Peyer's patch (tissue), 4 donors: Measurements from ENCODE around the gene ADAMTS2.

Source experiments
- POLR2A ChIP-seq, 2 donors: fragments of 450-650 bp; IDR thresholded peaks; one replicate each; pipeline ENCODE4 v1.5.1; 2017; ENCODE audit warnings: antibody characterized with exemption in 2 of 2, mild to moderate bottlenecking in 2 of 2, moderate library complexity in 2 of 2
- TF ChIP-seq, protein P1 (sequence below), 6 experiments: fragments of 450-650 bp in 4 of 6; fragments of 200-600 bp in 2 of 6; sonication (generic) in 1 of 6; IDR thresholded peaks; one replicate each; pipeline ENCODE4 v1.5.1; 2017 to 2019; ENCODE audit warnings: antibody characterized with exemption in 6 of 6, mild to moderate bottlenecking in 3 of 6, moderate library complexity in 1 of 6

DNA sequence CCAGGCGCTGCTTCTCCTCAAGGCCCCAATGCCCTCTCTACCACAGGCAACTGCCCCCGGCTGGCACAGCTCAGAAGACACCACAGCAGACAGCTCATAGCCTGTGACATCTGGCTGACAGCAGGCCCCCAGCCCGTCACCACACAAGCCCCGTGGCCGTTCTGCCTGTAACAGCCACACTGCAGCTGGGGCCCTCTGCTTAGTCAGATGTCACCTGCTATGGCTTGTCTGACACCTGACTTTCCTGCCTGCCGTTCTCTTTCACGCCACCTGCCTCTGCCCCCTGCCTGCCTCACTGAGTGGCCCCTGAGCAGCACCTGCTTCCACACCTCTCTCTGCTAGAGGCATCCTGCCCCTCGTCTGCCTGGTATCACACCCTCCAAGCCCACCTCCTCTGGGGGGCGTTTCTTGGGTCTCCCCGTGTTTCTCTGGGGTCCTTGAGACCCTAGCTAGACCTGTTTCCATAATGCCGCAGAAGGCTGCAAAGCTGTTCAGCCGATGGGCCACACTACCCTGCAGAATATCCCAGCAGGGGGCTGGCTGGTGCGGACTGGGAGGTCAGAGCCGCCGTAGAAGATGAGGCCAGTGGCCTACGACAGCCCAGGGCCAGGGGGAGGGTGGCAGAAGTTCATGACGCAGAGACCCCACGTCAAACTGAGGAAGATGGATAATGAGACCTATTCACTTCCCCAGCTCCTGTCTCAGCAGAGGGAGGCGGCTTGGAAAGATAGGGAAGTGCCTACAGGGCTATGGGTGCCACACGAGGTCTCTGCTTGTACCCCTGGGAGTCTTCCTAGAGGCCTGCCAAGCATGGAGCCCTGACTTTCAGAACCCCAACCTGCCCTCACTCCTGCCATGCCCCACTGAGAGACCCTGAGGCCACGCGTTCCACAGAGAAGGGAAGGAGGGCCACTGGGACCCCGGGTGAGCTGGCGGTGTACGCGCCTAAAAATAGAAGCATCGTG is 190.0 kb downstream of the ADAMTS2 start:
- TF ChIP-seq POLR2A (IDR thresholded peaks at IDR 0.05), result no peak
- TF ChIP-seq, protein P1, sequence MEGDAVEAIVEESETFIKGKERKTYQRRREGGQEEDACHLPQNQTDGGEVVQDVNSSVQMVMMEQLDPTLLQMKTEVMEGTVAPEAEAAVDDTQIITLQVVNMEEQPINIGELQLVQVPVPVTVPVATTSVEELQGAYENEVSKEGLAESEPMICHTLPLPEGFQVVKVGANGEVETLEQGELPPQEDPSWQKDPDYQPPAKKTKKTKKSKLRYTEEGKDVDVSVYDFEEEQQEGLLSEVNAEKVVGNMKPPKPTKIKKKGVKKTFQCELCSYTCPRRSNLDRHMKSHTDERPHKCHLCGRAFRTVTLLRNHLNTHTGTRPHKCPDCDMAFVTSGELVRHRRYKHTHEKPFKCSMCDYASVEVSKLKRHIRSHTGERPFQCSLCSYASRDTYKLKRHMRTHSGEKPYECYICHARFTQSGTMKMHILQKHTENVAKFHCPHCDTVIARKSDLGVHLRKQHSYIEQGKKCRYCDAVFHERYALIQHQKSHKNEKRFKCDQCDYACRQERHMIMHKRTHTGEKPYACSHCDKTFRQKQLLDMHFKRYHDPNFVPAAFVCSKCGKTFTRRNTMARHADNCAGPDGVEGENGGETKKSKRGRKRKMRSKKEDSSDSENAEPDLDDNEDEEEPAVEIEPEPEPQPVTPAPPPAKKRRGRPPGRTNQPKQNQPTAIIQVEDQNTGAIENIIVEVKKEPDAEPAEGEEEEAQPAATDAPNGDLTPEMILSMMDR (IDR thresholded peaks at IDR 0.05), result no peak
